Measurements from ENCODE around the gene GNAT1. TPM values are rescaled to one million over a fixed set of nuclear protein-coding genes. Genes with fewer than 3 reads are reported as not detected.

GNAT1 gene
- total and polyA plus RNA-seq, 2 of the 13 experiments (the other 11 are each of a cell fraction or from before 2014, with no cell fraction given), result 0.15 TPM; not detected in 1

DNA sequence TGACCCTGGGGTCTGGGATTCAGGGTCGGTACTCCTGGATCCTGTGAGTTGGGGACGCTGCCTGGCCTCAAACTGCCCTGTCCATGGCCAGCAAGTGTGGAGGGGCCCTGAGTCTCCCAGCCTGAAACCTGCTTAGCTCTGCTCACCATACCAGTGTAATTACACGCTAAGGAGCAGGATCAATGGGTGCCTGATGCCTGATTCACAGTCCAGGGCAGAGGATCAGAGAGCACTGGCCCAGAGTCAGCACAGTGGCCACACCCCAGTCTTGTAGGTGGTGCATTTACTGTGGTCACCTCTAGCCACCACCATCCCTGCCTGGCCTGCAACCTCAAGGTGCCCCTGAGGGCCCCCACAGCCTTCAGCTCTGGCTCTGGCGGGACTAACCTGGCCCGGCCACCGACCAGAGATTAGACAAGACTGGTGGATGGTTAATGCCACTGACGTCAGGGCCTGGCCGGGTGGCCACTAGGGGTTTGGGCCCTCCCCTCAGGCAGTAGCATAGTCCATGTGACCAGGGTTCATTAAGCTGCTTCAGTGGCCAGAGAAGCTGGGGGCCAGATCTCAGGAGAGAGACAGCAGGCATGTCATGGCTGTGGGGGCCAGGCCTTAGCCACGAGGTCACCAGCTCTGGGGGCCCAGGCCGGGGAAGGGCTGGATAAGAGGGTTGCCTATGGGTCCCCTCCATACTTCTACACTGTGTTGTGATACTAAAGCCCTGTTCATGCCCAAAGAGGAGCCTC lies 10.3 kb downstream of the GNAT1 start (continued):
- TF ChIP-seq HNF4A (CRISPR knock-in tag; IDR thresholded peaks at IDR 0.05) (peak; percentile 75; the same call in 1 of the 2 replicates), SIN3B (IDR thresholded peaks at IDR 0.05; ENCODE audit: low read length) (no peak), FOXA3 (CRISPR knock-in tag; IDR thresholded peaks at IDR 0.05) (no peak), MEF2D (CRISPR knock-in tag; IDR thresholded peaks at IDR 0.05) (peak; percentile 81), ETV6 (CRISPR knock-in tag; conservative IDR thresholded peaks at IDR 0.05) (no peak), ZNF160 (CRISPR knock-in tag; IDR thresholded peaks at IDR 0.05) (no peak), NR2F1 (CRISPR knock-in tag; IDR thresholded peaks at IDR 0.05) (0 out of 4 replicates have a peak, but pooled peaks of 1 of the 2 experiments have one; percentile 14), MAFF (IDR thresholded peaks at IDR 0.05; ENCODE audit: low read depth, low read length) (no peak), KAT2B (IDR thresholded peaks at IDR 0.05; ENCODE audit: borderline replicate concordance, low read depth, low read length) (no peak), ZNF616 (CRISPR knock-in tag; IDR thresholded peaks at IDR 0.05; ENCODE audit: low read depth) (no peak), ZNF224 (CRISPR knock-in tag; IDR thresholded peaks at IDR 0.05) (0 out of 2 replicates have a peak, but pooled peaks have one; percentile 67), POLR2G (IDR thresholded peaks at IDR 0.05; ENCODE audit: low read depth, low read length) (peak; percentile 87), GABPB1 (CRISPR knock-in tag; IDR thresholded peaks at IDR 0.05) (peak; percentile 48), ZNF749 (CRISPR knock-in tag; IDR thresholded peaks at IDR 0.05; ENCODE audit: borderline replicate concordance) (0 out of 2 replicates have a peak, but pooled peaks have one; percentile 2), SRSF9 (IDR thresholded peaks at IDR 0.05; ENCODE audit: borderline replicate concordance, insufficient read depth, low read depth, low read length, poor library complexity, severe bottlenecking) (no peak), IKZF4 (CRISPR knock-in tag; IDR thresholded peaks at IDR 0.05; ENCODE audit: borderline replicate concordance, low read depth, not compliant biosample characterization) (no peak), ARNT2 (CRISPR knock-in tag; IDR thresholded peaks at IDR 0.05; ENCODE audit: low read depth) (no peak), MBD4 (IDR thresholded peaks at IDR 0.05; ENCODE audit: borderline replicate concordance, low read length) (no peak), JUND (CRISPR knock-in tag; IDR thresholded peaks at IDR 0.05) (0 out of 2 replicates have a peak, but pooled peaks have one; percentile 55), ZBTB38 (CRISPR knock-in tag; IDR thresholded peaks at IDR 0.05) (0 out of 2 replicates have a peak, but pooled peaks have one; percentile 47), ZMYM3 (CRISPR knock-in tag; IDR thresholded peaks at IDR 0.05) (peak; percentile 81), SALL1 (CRISPR knock-in tag; IDR thresholded peaks at IDR 0.05) (no peak; the same call in none of the 2 replicates), ZNF124 (CRISPR knock-in tag; IDR thresholded peaks at IDR 0.05) (no peak)
- TF ChIP-seq, protein P1, sequence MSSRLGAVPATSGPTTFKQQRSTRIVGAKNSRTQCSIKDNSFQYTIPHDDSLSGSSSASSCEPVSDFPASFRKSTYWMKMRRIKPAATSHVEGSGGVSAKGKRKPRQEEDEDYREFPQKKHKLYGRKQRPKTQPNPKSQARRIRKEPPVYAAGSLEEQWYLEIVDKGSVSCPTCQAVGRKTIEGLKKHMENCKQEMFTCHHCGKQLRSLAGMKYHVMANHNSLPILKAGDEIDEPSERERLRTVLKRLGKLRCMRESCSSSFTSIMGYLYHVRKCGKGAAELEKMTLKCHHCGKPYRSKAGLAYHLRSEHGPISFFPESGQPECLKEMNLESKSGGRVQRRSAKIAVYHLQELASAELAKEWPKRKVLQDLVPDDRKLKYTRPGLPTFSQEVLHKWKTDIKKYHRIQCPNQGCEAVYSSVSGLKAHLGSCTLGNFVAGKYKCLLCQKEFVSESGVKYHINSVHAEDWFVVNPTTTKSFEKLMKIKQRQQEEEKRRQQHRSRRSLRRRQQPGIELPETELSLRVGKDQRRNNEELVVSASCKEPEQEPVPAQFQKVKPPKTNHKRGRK (CRISPR knock-in tag; IDR thresholded peaks at IDR 0.05), result no peak
- TF ChIP-seq, protein P2, sequence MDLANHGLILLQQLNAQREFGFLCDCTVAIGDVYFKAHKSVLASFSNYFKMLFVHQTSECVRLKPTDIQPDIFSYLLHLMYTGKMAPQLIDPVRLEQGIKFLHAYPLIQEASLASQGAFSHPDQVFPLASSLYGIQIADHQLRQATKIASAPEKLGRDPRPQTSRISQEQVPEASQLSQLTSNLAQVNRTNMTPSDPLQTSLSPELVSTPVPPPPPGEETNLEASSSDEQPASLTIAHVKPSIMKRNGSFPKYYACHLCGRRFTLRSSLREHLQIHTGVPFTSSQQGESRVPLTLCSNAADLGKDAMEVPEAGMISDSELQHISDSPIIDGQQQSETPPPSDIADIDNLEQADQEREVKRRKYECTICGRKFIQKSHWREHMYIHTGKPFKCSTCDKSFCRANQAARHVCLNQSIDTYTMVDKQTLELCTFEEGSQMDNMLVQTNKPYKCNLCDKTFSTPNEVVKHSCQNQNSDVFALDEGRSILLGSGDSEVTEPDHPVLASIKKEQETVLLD (CRISPR knock-in tag; IDR thresholded peaks at IDR 0.05; ENCODE audit: low read depth), result no peak
- TF ChIP-seq, protein P3, sequence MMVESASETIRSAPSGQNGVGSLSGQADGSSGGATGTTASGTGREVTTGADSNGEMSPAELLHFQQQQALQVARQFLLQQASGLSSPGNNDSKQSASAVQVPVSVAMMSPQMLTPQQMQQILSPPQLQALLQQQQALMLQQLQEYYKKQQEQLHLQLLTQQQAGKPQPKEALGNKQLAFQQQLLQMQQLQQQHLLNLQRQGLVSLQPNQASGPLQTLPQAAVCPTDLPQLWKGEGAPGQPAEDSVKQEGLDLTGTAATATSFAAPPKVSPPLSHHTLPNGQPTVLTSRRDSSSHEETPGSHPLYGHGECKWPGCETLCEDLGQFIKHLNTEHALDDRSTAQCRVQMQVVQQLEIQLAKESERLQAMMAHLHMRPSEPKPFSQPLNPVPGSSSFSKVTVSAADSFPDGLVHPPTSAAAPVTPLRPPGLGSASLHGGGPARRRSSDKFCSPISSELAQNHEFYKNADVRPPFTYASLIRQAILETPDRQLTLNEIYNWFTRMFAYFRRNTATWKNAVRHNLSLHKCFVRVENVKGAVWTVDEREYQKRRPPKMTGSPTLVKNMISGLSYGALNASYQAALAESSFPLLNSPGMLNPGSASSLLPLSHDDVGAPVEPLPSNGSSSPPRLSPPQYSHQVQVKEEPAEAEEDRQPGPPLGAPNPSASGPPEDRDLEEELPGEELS (CRISPR knock-in tag; IDR thresholded peaks at IDR 0.05), result peak; percentile 37; the same call in 1 of the 2 replicates

All from HepG2 (cell line).